SK-N-SH (cell line): ENCODE data around the gene RASSF8. TPM values are rescaled to one million over a fixed set of nuclear protein-coding genes. Genes with fewer than 3 reads are reported as not detected.
"Not testable (repeated sequence)": the region's sequence is repeated elsewhere in the genome, so short reads cannot be mapped to it uniquely, and the experiment has no call there.

Experiments
- CTCF ChIA-PET: fragments of 300-600, 350-600 bp; formaldehyde crosslinking; extraction: SDS; loops from one replicate; lab custom pipeline; 2021; lab: Yijun Ruan, JAX
- POLR2A ChIA-PET: fragments of 350-600 bp; sonication (Branson Sonifier 250); formaldehyde crosslinking; extraction: SDS; loops from one replicate; lab custom pipeline; 2020; ENCODE audit warnings: antibody characterized with exemption, inconsistent platforms; lab: Yijun Ruan, JAX
- DNase-seq: peaks from one replicate; pipeline ENCODE4 v3.0.0; 2012
- H2AFZ ChIP-seq: fragments of 200-600 bp; sonication (generic); 2 replicates; pipeline ENCODE4 v1.8.1; 2016; ENCODE audit warnings: antibody characterized with exemption, mild to moderate bottlenecking, low read depth
- H3F3A ChIP-seq: fragments of 200-600 bp; sonication (generic); replicated peaks from 2 replicates; pipeline ENCODE3; 2016; ENCODE audit warnings: antibody characterized with exemption, mild to moderate bottlenecking; ENCODE audit not compliant: insufficient read depth
- H3K27ac ChIP-seq, 2 experiments: fragments of 200-500 bp in 1 of 2; fragments of 200-600 bp in 1 of 2; sonication (Bioruptor generic) in 1 of 2; sonication (generic), shearing (Covaris generic) in 1 of 2; 2 replicates each; pipeline versions ENCODE4 v1.5.1 to v1.6.1; 2014 to 2016; ENCODE audit warnings: low read depth in 2 of 2, inconsistent platforms in 1 of 2, low read length in 1 of 2, mild to moderate bottlenecking in 1 of 2, mixed read lengths in 1 of 2
- H3K27me3 ChIP-seq: fragments of 200-600 bp; sonication (generic), shearing (Covaris generic); 2 replicates; pipeline ENCODE4 v1.6.1; 2016; ENCODE audit warnings: mixed run types; ENCODE audit not compliant: insufficient read depth
- H3K36me3 ChIP-seq, 2 experiments: fragments of 200-500 bp in 1 of 2; fragments of 200-600 bp in 1 of 2; sonication (Bioruptor generic) in 1 of 2; sonication (generic) in 1 of 2; replicated peaks in 1 of 2; 2 replicates each; pipeline versions ENCODE3 to v1.5.1; 2014 to 2016; ENCODE audit warnings: low read length in 1 of 2, mild to moderate bottlenecking in 1 of 2; ENCODE audit not compliant: insufficient read depth in 2 of 2, control insufficient read depth in 1 of 2
- H3K4me1 ChIP-seq, 2 experiments: fragments of 200-500 bp in 1 of 2; fragments of 200-600 bp in 1 of 2; sonication (Bioruptor generic) in 1 of 2; sonication (generic), shearing (Covaris generic) in 1 of 2; 2 replicates each; pipeline versions ENCODE4 v1.5.1 to v1.6.1; 2014 to 2016; ENCODE audit warnings: low read depth in 1 of 2, low read length in 1 of 2, mixed run types in 1 of 2; ENCODE audit not compliant: insufficient read depth in 2 of 2, control insufficient read depth in 1 of 2
- H3K4me2 ChIP-seq: fragments of 200-600 bp; sonication (generic), shearing (Covaris generic); 2 replicates; pipeline ENCODE4 v1.6.1; 2017; ENCODE audit warnings: mixed run types
- H3K4me3 ChIP-seq, 2 experiments: fragments of 200-500 bp in 1 of 2; fragments of 200-600 bp in 1 of 2; sonication (Bioruptor generic) in 1 of 2; sonication (generic), shearing (Covaris generic) in 1 of 2; 2 replicates each; pipeline versions ENCODE4 v1.5.1 to v1.8.1; 2014 to 2016; ENCODE audit warnings: low read depth in 2 of 2, inconsistent platforms in 1 of 2, low read length in 1 of 2, mild to moderate bottlenecking in 1 of 2, mixed read lengths in 1 of 2, moderate library complexity in 1 of 2
- H3K79me2 ChIP-seq: fragments of 200-600 bp; sonication (generic); 2 replicates; pipeline ENCODE4 v1.8.1; 2017; ENCODE audit warnings: mild to moderate bottlenecking; ENCODE audit not compliant: insufficient read depth
- H3K9ac ChIP-seq: fragments of 200-600 bp; sonication (generic); 2 replicates; pipeline ENCODE4 v1.6.1; 2017; ENCODE audit warnings: mixed run types
- H3K9me2 ChIP-seq: fragments of 200-600 bp; sonication (generic); 2 replicates; pipeline ENCODE4 v1.6.1; 2017; ENCODE audit warnings: mixed run types
- H3K9me3 ChIP-seq: fragments of 200-600 bp; sonication (generic); 2 replicates; pipeline ENCODE4 v1.6.1; 2017; ENCODE audit warnings: mixed run types, mild to moderate bottlenecking, moderate library complexity
- H4K20me1 ChIP-seq: fragments of 200-600 bp; sonication (generic); 2 replicates; pipeline ENCODE4 v1.6.1; 2017; ENCODE audit warnings: mild to moderate bottlenecking, mixed run types; ENCODE audit not compliant: insufficient read depth
- CHD2 ChIP-seq: fragments of 150-350 bp; IDR thresholded peaks from 2 replicates; pipeline ENCODE4 v1.6.1; 2018; ENCODE audit warnings: low read length; ENCODE audit not compliant: partially characterized antibody
- ELF1 ChIP-seq: IDR thresholded peaks from 2 replicates; pipeline ENCODE4 v1.4.0; 2012
- EP300 ChIP-seq, 2 experiments: IDR thresholded peaks; 2 replicates each; pipeline versions ENCODE4 v1.4.0 to v1.6.1; 2012; ENCODE audit warnings: borderline replicate concordance in 1 of 2, low read depth in 1 of 2, low read length in 1 of 2
- EZH2phosphoT487 ChIP-seq: fragments of 200-600 bp; sonication (generic); IDR thresholded peaks from 2 replicates; pipeline ENCODE4 v1.6.1; 2017; ENCODE audit warnings: low read depth, mixed run types, mild to moderate bottlenecking, antibody characterized with exemption, moderate library complexity, borderline replicate concordance
- FOSL2 ChIP-seq: IDR thresholded peaks from 2 replicates; pipeline ENCODE4 v1.4.0; 2012; ENCODE audit warnings: low read depth, mild to moderate bottlenecking, moderate library complexity, borderline replicate concordance
- FOXJ3 ChIP-seq: sonication (generic); formaldehyde crosslinking; IDR thresholded peaks from 2 replicates; pipeline ENCODE4 v1.5.1; 2020; ENCODE audit warnings: mild to moderate bottlenecking, missing genetic modification reagents
- JUND ChIP-seq: IDR thresholded peaks from 2 replicates; pipeline ENCODE4 v1.4.0; 2012
- MEF2A ChIP-seq: IDR thresholded peaks from 2 replicates; pipeline ENCODE4 v1.4.0; 2012; ENCODE audit warnings: low read depth, borderline replicate concordance
- NFIC ChIP-seq: IDR thresholded peaks from 2 replicates; pipeline ENCODE4 v1.4.0; 2012; ENCODE audit warnings: borderline replicate concordance
- NRF1 ChIP-seq: IDR thresholded peaks from 2 replicates; pipeline ENCODE4 v1.6.1; 2012; ENCODE audit warnings: low read depth, mild to moderate bottlenecking, low read length
- PBX3 ChIP-seq: IDR thresholded peaks from 2 replicates; pipeline ENCODE4; 2012
- POLR2AphosphoS5 ChIP-seq: IDR thresholded peaks from 2 replicates; pipeline ENCODE4 v1.6.1; 2012; ENCODE audit warnings: low read depth, low read length
- RFX5 ChIP-seq: IDR thresholded peaks from 2 replicates; pipeline ENCODE4 v1.6.1; 2012; ENCODE audit warnings: mild to moderate bottlenecking, improper control_type of control experiment, low read length
- RXRA ChIP-seq: IDR thresholded peaks from 2 replicates; pipeline ENCODE4 v1.4.0; 2012; ENCODE audit warnings: low read depth, mild to moderate bottlenecking, borderline replicate concordance
- SIN3A ChIP-seq: IDR thresholded peaks from 2 replicates; pipeline ENCODE4 v1.6.1; 2012; ENCODE audit warnings: low read depth, mild to moderate bottlenecking, low read length, moderate library complexity, borderline replicate concordance
- SMC3 ChIP-seq: IDR thresholded peaks from 2 replicates; pipeline ENCODE4 v1.6.1; 2012; ENCODE audit warnings: low read depth, low read length, improper control_type of control experiment
- TCF12 ChIP-seq: IDR thresholded peaks from 2 replicates; pipeline ENCODE4 v1.4.0; 2012
- USF1 ChIP-seq: IDR thresholded peaks from 2 replicates; pipeline ENCODE4 v1.4.0; 2012; ENCODE audit warnings: low read depth, borderline replicate concordance
- USF2 ChIP-seq: fragments of 150-350 bp; IDR thresholded peaks from 2 replicates; pipeline ENCODE4 v1.6.1; 2017; ENCODE audit warnings: antibody characterized with exemption, low read length, low read depth, borderline replicate concordance
- YY1 ChIP-seq: IDR thresholded peaks from 2 replicates; pipeline ENCODE4 v1.4.0; 2012; ENCODE audit warnings: low read depth, mild to moderate bottlenecking
- ZBTB33 ChIP-seq: IDR thresholded peaks from 2 replicates; pipeline ENCODE4 v1.4.0; 2012; ENCODE audit warnings: low read depth, borderline replicate concordance
- WGBS: methylation state at CpG from one replicate; pipeline ENCODE4 v1.1.6; 2017; ENCODE audit warnings: low lambda C conversion rate; 5-methylcytosine and 5-hydroxymethylcytosine counted together
- polyA plus RNA-seq, 3 experiments: library from polyadenylated mRNA; depleted of rRNA; stranded (reverse); fragments of >200 nt; gene quantifications; 2 replicates each; pipeline ENCODE4 v1.2.3, GENCODE V29; 2012

The RASSF8 gene
- polyA plus RNA-seq, 1 of the 3 experiments (the other 2 are of a cell fraction), result 15.3 TPM

- no peak for TF ChIP-seq NRF1
Observed at GRCh38 chr12:26055087-26055486, 96.6 kb downstream of the RASSF8 start (continued).

GRCh38 chr12:26056335-26056734 lies 97.9 kb downstream of the RASSF8 start:
- H3K4me1 ChIP-seq, result peaks cover 2 to 18% of the 10 kb centered on the region in 2 experiments
- peaks cover 86% of the 10 kb centered on the region for H3K79me2 ChIP-seq
- no peak overlapping the region for H3K4me3 ChIP-seq
- H2AFZ ChIP-seq, result no peak overlapping the region
- H3K4me2 ChIP-seq, result no peak overlapping the region
- ChIA-PET CTCF (interaction anchor here (1.0 to 1.6 kb wide), 4 partner anchors 10 to 36 kb away, joined by 3 to 4 read pairs (median 3); no protein-coding TSS in a partner anchor), POLR2A (no interaction called here)
- H3K9me2 ChIP-seq, result no peaks in the 10 kb centered on the region
- 0 out of 4 replicates have a peak overlapping the region, but pooled peaks of 1 of the 2 experiments have one; percentile 8 for H3K27ac ChIP-seq
- TF ChIP-seq FOSL2, result peak; percentile 46; the same call in 1 of the 2 replicates
- no peak for TF ChIP-seq SIN3A
- no peak for TF ChIP-seq EP300 (IDR thresholded peaks at IDR 0.05; ENCODE audit: borderline replicate concordance in 1 of 2, low read depth in 1 of 2, low read length in 1 of 2)
- TF ChIP-seq RFX5, result no peak
- TF ChIP-seq TCF12, result peak; percentile 36; the same call in 1 of the 2 replicates
- TF ChIP-seq POLR2AphosphoS5, result no peak
- no peak for TF ChIP-seq FOXJ3 (CRISPR knock-in tag)
- TF ChIP-seq RXRA, result no peak
- TF ChIP-seq YY1, result no peak
- no peak for TF ChIP-seq MEF2A
- no peak for TF ChIP-seq ELF1
- no peak for TF ChIP-seq NFIC
- no peak for TF ChIP-seq USF1
- no peak for TF ChIP-seq NRF1
- no peak for TF ChIP-seq USF2
- 0 out of 2 replicates have a peak, but pooled peaks have one; percentile 21 for TF ChIP-seq JUND
- TF ChIP-seq ZBTB33, result no peak
- no peak for TF ChIP-seq EZH2phosphoT487
- TF ChIP-seq PBX3, result peak; percentile 33; the same call in 1 of the 2 replicates
- TF ChIP-seq CHD2, result no peak
- no peak for TF ChIP-seq SMC3
- WGBS, result 80% methylated on average over 1 of the region's 1 CpG
- no peaks in the 10 kb centered on the region for H3K27me3 ChIP-seq
- peaks cover 36% of the 10 kb centered on the region for H3F3A ChIP-seq
- H3K9ac ChIP-seq, result no peak overlapping the region
- no peaks in the 10 kb centered on the region for H3K9me3 ChIP-seq
- DNase-seq, result no peak
- H4K20me1 ChIP-seq, result peaks cover 54% of the 10 kb centered on the region
- H3K36me3 ChIP-seq, result peaks cover 8 to 31% of the 10 kb centered on the region in 2 experiments

- H4K20me1 ChIP-seq, result peaks cover 58% of the 10 kb centered on the region
- CTCF ChIA-PET, result interaction anchor here (1.0 to 1.6 kb wide), 4 partner anchors 9 to 35 kb away, joined by 3 to 4 read pairs (median 3); no protein-coding TSS in a partner anchor
- H3K4me2 ChIP-seq, H3K9ac ChIP-seq, H3K27ac ChIP-seq, H2AFZ ChIP-seq, H3K9me3 ChIP-seq, H3K27me3 ChIP-seq, POLR2A ChIA-PET, DNase-seq, H3K4me3 ChIP-seq, H3K9me2 ChIP-seq: not testable (repeated sequence)
- H3F3A ChIP-seq, result peaks cover 33% of the 10 kb centered on the region
- peaks cover 86% of the 10 kb centered on the region for H3K79me2 ChIP-seq
- WGBS, result 96% methylated on average over 6 of the region's 6 CpGs
- H3K36me3 ChIP-seq, result peaks cover 8 to 40% of the 10 kb centered on the region in 2 experiments
- peaks cover 2 to 18% of the 10 kb centered on the region in 2 experiments for H3K4me1 ChIP-seq
Observed at GRCh38 chr12:26057271-26057670, 98.8 kb downstream of the RASSF8 start.
